ENCODE data around the gene PRKACA.

DNA sequence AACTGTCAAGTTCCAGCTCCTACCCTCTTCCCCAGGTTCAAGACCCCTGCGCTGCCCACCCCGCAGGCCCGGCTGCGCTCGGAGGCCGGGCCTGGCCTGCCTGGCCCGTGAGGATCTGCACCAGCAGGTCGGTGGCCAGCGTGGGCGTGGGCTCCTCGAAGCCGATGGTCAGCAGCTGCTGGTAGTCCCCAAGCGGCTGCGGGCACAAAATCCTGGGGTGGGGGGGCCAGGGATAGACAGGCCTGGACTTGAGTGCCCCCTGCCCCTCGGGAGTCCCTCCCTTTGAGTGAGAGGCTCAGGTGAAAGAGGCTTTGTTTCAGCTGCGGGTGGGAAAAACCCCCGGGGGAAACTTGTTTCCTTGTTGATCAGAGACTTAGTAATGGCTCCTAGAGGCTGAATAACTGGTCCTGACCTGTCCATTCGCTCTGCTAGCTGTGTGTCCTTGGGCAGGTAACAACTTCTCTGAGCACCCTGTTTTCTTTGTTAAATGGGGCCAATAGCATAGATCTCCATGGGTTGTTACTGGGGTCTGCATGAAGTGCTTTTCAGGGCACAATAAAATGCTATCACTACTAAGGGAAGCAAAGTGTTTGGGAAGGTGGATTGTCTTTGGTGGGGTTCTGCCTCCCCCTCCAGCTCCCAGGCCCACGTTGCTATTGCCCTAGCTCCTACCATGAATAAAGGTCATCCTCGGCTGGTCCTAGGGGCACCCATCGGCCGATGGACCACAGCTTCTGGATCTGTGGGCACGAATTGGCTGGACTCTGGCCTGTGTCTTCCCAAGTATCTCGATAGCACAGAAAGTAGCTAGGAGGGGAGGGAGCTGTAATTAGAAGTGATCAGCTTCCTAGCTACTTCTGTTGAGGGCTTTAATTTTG, 35.5 kb downstream of the PRKACA start:
- TF ChIP-seq CTCF (IDR thresholded peaks at IDR 0.05; ENCODE audit: insufficient read depth, low read length): no peak
- TF ChIP-seq, protein P1, sequence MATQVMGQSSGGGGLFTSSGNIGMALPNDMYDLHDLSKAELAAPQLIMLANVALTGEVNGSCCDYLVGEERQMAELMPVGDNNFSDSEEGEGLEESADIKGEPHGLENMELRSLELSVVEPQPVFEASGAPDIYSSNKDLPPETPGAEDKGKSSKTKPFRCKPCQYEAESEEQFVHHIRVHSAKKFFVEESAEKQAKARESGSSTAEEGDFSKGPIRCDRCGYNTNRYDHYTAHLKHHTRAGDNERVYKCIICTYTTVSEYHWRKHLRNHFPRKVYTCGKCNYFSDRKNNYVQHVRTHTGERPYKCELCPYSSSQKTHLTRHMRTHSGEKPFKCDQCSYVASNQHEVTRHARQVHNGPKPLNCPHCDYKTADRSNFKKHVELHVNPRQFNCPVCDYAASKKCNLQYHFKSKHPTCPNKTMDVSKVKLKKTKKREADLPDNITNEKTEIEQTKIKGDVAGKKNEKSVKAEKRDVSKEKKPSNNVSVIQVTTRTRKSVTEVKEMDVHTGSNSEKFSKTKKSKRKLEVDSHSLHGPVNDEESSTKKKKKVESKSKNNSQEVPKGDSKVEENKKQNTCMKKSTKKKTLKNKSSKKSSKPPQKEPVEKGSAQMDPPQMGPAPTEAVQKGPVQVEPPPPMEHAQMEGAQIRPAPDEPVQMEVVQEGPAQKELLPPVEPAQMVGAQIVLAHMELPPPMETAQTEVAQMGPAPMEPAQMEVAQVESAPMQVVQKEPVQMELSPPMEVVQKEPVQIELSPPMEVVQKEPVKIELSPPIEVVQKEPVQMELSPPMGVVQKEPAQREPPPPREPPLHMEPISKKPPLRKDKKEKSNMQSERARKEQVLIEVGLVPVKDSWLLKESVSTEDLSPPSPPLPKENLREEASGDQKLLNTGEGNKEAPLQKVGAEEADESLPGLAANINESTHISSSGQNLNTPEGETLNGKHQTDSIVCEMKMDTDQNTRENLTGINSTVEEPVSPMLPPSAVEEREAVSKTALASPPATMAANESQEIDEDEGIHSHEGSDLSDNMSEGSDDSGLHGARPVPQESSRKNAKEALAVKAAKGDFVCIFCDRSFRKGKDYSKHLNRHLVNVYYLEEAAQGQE (IDR thresholded peaks at IDR 0.05; ENCODE audit: insufficient replicate concordance, low read depth): no peak
- no peak for TF ChIP-seq POLR2AphosphoS5 (IDR thresholded peaks at IDR 0.05; ENCODE audit: low read depth)

All from HL-60 (cell line).